Karpas-422 (cell line): ENCODE measurements around the gene SOWAHA. TPM values are rescaled to one million over a fixed set of nuclear protein-coding genes. Genes with fewer than 3 reads are reported as not detected.

Source experiments
- DNase-seq: peaks from one replicate; pipeline ENCODE4 v3.0.0-alpha.2; 2015
- H2AFZ ChIP-seq: fragments of 200-600 bp; sonication (generic); 2 replicates; pipeline ENCODE4 v1.6.1; 2014; ENCODE audit warnings: antibody characterized with exemption, low read length, mixed read lengths
- H3K27ac ChIP-seq: fragments of 200-600 bp; sonication (generic); 2 replicates; pipeline ENCODE4 v1.5.1; 2014; ENCODE audit warnings: mild to moderate bottlenecking, low read length, moderate library complexity
- H3K27me3 ChIP-seq: fragments of 200-600 bp; sonication (generic); 2 replicates; pipeline ENCODE4 v1.6.1; 2014; ENCODE audit warnings: low read length, mixed read lengths
- H3K36me3 ChIP-seq: fragments of 200-600 bp; sonication (generic); 2 replicates; pipeline ENCODE4 v1.6.1; 2014; ENCODE audit warnings: low read length, mixed read lengths; ENCODE audit not compliant: insufficient read depth
- H3K4me1 ChIP-seq: fragments of 200-600 bp; sonication (generic); 2 replicates; pipeline ENCODE4 v1.6.1; 2014; ENCODE audit warnings: mild to moderate bottlenecking, low read length, mixed read lengths
- H3K4me2 ChIP-seq: fragments of 200-600 bp; sonication (generic); 2 replicates; pipeline ENCODE4 v1.6.1; 2014; ENCODE audit warnings: low read length, low read depth, mild to moderate bottlenecking; ENCODE audit not compliant: poor library complexity, severe bottlenecking
- H3K4me3 ChIP-seq: fragments of 200-600 bp; sonication (generic); 2 replicates; pipeline ENCODE4 v1.5.1; 2014; ENCODE audit warnings: mild to moderate bottlenecking, antibody characterized with exemption, low read length, mixed read lengths
- H3K79me2 ChIP-seq: fragments of 200-600 bp; sonication (generic); 2 replicates; pipeline ENCODE4 v1.6.1; 2014; ENCODE audit warnings: mild to moderate bottlenecking, low read length, mixed read lengths
- H3K9ac ChIP-seq: fragments of 200-600 bp; sonication (generic); 2 replicates; pipeline ENCODE4 v1.6.0; 2014; ENCODE audit warnings: low read length
- H3K9me2 ChIP-seq: fragments of 200-600 bp; sonication (generic), shearing (Covaris generic); replicated peaks from 2 replicates; pipeline ENCODE4 v1.6.0; 2014; ENCODE audit warnings: mild to moderate bottlenecking, low read length, moderate library complexity; ENCODE audit not compliant: insufficient read depth
- H3K9me3 ChIP-seq: fragments of 300-700, 200-600 bp; sonication (generic); 2 replicates; pipeline ENCODE4 v1.6.1; 2014; ENCODE audit warnings: low read length, mixed read lengths
- H4K20me1 ChIP-seq: fragments of 200-600 bp; sonication (generic); 2 replicates; pipeline ENCODE4 v1.6.1; 2014; ENCODE audit warnings: mild to moderate bottlenecking, antibody characterized with exemption, low read length, low read depth; ENCODE audit not compliant: insufficient read depth
- total RNA-seq: library from RNA; depleted of rRNA; stranded (reverse); fragments of >200 nt; shearing (Covaris generic); gene quantifications from 2 replicates; pipeline ENCODE4 v1.2.3, GENCODE V29; 2014; ENCODE audit warnings: low replicate concordance

Gene SOWAHA
- total RNA-seq, 1 experiment from 2014 or later: not detected

GRCh38 chr5:132807163-132807838 lies 5.8 kb upstream of the SOWAHA start:
- DNase-seq: peak; percentile 48
- Histone ChIP-seq H3K9ac (no peak overlapping the region), H3K4me3 (no peak overlapping the region), H3K79me2 (no peaks in the 10 kb centered on the region), H3K9me3 (no peaks in the 10 kb centered on the region), H3K9me2 (no peaks in the 10 kb centered on the region), H4K20me1 (no peaks in the 10 kb centered on the region), H2AFZ (no peak overlapping the region), H3K27ac (no peak overlapping the region), H3K27me3 (no peaks in the 10 kb centered on the region), H3K36me3 (no peaks in the 10 kb centered on the region), H3K4me2 (no peak overlapping the region), H3K4me1 (no peaks in the 10 kb centered on the region)

- H3K9ac ChIP-seq: no peak overlapping the region
- no peaks in the 10 kb centered on the region for H3K79me2 ChIP-seq
- H3K36me3 ChIP-seq: no peaks in the 10 kb centered on the region
- H3K9me3 ChIP-seq: no peaks in the 10 kb centered on the region
- H3K9me2 ChIP-seq: no peaks in the 10 kb centered on the region
- H4K20me1 ChIP-seq: no peaks in the 10 kb centered on the region
- no peak overlapping the region for H3K4me2 ChIP-seq
- H3K4me3 ChIP-seq: no peak overlapping the region
- no peak overlapping the region for H2AFZ ChIP-seq
- H3K27me3 ChIP-seq: no peaks in the 10 kb centered on the region
- no peak overlapping the region for H3K27ac ChIP-seq
- no peaks in the 10 kb centered on the region for H3K4me1 ChIP-seq
- DNase-seq: no peak
Observed at GRCh38 chr5:132808448-132808847, 4.7 kb upstream of the SOWAHA start.

- Histone ChIP-seq H3K9me3 (no peaks in the 10 kb centered on the region), H3K4me3 (no peak overlapping the region), H3K36me3 (no peaks in the 10 kb centered on the region), H3K9me2 (no peaks in the 10 kb centered on the region), H3K4me2 (no peak overlapping the region), H4K20me1 (no peaks in the 10 kb centered on the region), H3K9ac (no peak overlapping the region), H2AFZ (no peak overlapping the region), H3K27ac (no peak overlapping the region), H3K4me1 (no peaks in the 10 kb centered on the region), H3K27me3 (no peaks in the 10 kb centered on the region), H3K79me2 (no peaks in the 10 kb centered on the region)
- DNase-seq: no peak
Observed at GRCh38 chr5:132808866-132809265, 4.2 kb upstream of the SOWAHA start.

GRCh38 chr5:132810605-132811004 lies 2.5 kb upstream of the SOWAHA start:
- Histone ChIP-seq H3K27me3 (no peaks in the 10 kb centered on the region), H3K4me3 (no peak overlapping the region)

GRCh38 chr5:132812123-132812765 lies 858 bp upstream of the SOWAHA start:
- no peaks in the 10 kb centered on the region for H3K9me2 ChIP-seq
- H3K4me3 ChIP-seq: no peak overlapping the region
- H3K36me3 ChIP-seq: no peaks in the 10 kb centered on the region
- H4K20me1 ChIP-seq: no peaks in the 10 kb centered on the region
- H3K79me2 ChIP-seq: no peaks in the 10 kb centered on the region
- no peaks in the 10 kb centered on the region for H3K9me3 ChIP-seq
- no peak for DNase-seq
- no peak overlapping the region for H3K27ac ChIP-seq
- no peaks in the 10 kb centered on the region for H3K4me1 ChIP-seq
- H3K4me2 ChIP-seq: no peak overlapping the region
- H3K27me3 ChIP-seq: no peaks in the 10 kb centered on the region
- no peak overlapping the region for H2AFZ ChIP-seq
- no peak overlapping the region for H3K9ac ChIP-seq

More at GRCh38 chr5:132810605-132811004, 2.5 kb upstream of the SOWAHA start:
- Histone ChIP-seq H2AFZ (no peak overlapping the region), H3K9me2 (no peaks in the 10 kb centered on the region), H3K4me1 (no peaks in the 10 kb centered on the region), H3K79me2 (no peaks in the 10 kb centered on the region), H3K4me2 (no peak overlapping the region), H4K20me1 (no peaks in the 10 kb centered on the region), H3K9ac (no peak overlapping the region), H3K36me3 (no peaks in the 10 kb centered on the region), H3K27ac (no peak overlapping the region), H3K9me3 (no peaks in the 10 kb centered on the region)
- DNase-seq: no peak

- H3K4me3 ChIP-seq: no peak overlapping the region
- no peak overlapping the region for H3K9ac ChIP-seq
- DNase-seq: no peak
- H3K9me2 ChIP-seq: no peaks in the 10 kb centered on the region
- no peaks in the 10 kb centered on the region for H3K79me2 ChIP-seq
- no peaks in the 10 kb centered on the region for H3K36me3 ChIP-seq
- H3K4me1 ChIP-seq: no peaks in the 10 kb centered on the region
- H3K9me3 ChIP-seq: no peaks in the 10 kb centered on the region
- H4K20me1 ChIP-seq: no peaks in the 10 kb centered on the region
- no peak overlapping the region for H3K4me2 ChIP-seq
- no peak overlapping the region for H3K27ac ChIP-seq
- no peaks in the 10 kb centered on the region for H3K27me3 ChIP-seq
- H2AFZ ChIP-seq: no peak overlapping the region
Observed at GRCh38 chr5:132813599-132814502, 749 bp downstream of the SOWAHA start.

GRCh38 chr5:132814503-132815294 lies 1.6 kb downstream of the SOWAHA start:
- no peaks in the 10 kb centered on the region for H4K20me1 ChIP-seq

More at GRCh38 chr5:132814503-132815294, 1.6 kb downstream of the SOWAHA start:
- H3K4me2 ChIP-seq: no peak overlapping the region
- no peaks in the 10 kb centered on the region for H3K79me2 ChIP-seq
- H3K27ac ChIP-seq: no peak overlapping the region
- H3K9ac ChIP-seq: no peak overlapping the region
- H3K4me3 ChIP-seq: no peak overlapping the region
- no peak overlapping the region for H2AFZ ChIP-seq
- H3K9me2 ChIP-seq: no peaks in the 10 kb centered on the region
- no peaks in the 10 kb centered on the region for H3K9me3 ChIP-seq
- H3K36me3 ChIP-seq: no peaks in the 10 kb centered on the region
- no peaks in the 10 kb centered on the region for H3K4me1 ChIP-seq
- no peak for DNase-seq
- no peaks in the 10 kb centered on the region for H3K27me3 ChIP-seq
